Measurements from ENCODE around the gene ZNF580. TPM values are rescaled to one million over a fixed set of nuclear protein-coding genes. Genes with fewer than 3 reads are reported as not detected.

Gene ZNF580
- total and polyA plus RNA-seq, 2 of the 13 experiments (the other 11 are each of a cell fraction or from before 2014, with no cell fraction given) = 4.4 to 6.0 TPM

GRCh38 chr19:55637534-55637933 lies 3.3 kb upstream of the ZNF580 start:
- no peak overlapping the region for H3K9ac ChIP-seq (ENCODE audit: insufficient read depth, low read depth, low read length)
- H3K36me3 ChIP-seq (replicated peaks in 1 of 2; ENCODE audit: control insufficient read depth in 1 of 2, insufficient read depth in 2 of 2, low read length in 2 of 2) = no peaks in the 10 kb centered on the region
- POLR2A ChIA-PET = interaction anchor here (0.7 to 3.3 kb wide), 4 partner anchors 10 to 38 kb away, joined by 3 to 15 read pairs (median 8); partner anchors contain the start of genes FIZ1, U2AF2 and ZNF784
- H3K4me2 ChIP-seq (ENCODE audit: low read depth, low read length) = no peak overlapping the region; the same call in 1 of the 2 replicates
- no peak for DNase-seq (ENCODE audit: low spot score)
- ATAC-seq = no peak
- H3K27me3 ChIP-seq (ENCODE audit: control insufficient read depth in 1 of 2, insufficient read depth in 2 of 2, low read length in 2 of 2) = no peaks in the 10 kb centered on the region; a peak in 1 of 5 replicates
- H4K20me1 ChIP-seq (ENCODE audit: insufficient read depth, low read length) = no peaks in the 10 kb centered on the region
- H2AFZ ChIP-seq (ENCODE audit: low read length) = no peak overlapping the region
- no peak overlapping the region for H3K27ac ChIP-seq (ENCODE audit: extremely low read length, insufficient read depth, low read length)
- in situ Hi-C loops (cut with HindIII; ENCODE audit: extremely low pct_ligation_motif_present, low pct_unique_long_range_greater_than_20kb) = no loop called here
- H3K4me1 ChIP-seq (ENCODE audit: insufficient read depth, low read length) = peaks cover 47% of the 10 kb centered on the region
- peaks cover 33% of the 10 kb centered on the region for H3K79me2 ChIP-seq (ENCODE audit: insufficient read depth, low read length)
- CTCF ChIA-PET (ENCODE audit: low intra/inter-chr PET ratio, low total read pairs) = no interaction called here
- H3K4me3 ChIP-seq (replicated peaks in 1 of 3; ENCODE audit: insufficient read depth in 1 of 3, low read depth in 2 of 3, low read length in 3 of 3) = no peak overlapping the region
- TF ChIP-seq RBFOX2 (IDR thresholded peaks at IDR 0.05; ENCODE audit: low read depth, low read length) (0 out of 2 replicates have a peak, but pooled peaks have one; percentile 21), NPAS2 (CRISPR knock-in tag; IDR thresholded peaks at IDR 0.05; ENCODE audit: borderline replicate concordance) (no peak), DR1 (CRISPR knock-in tag; IDR thresholded peaks at IDR 0.05) (no peak), MIXL1 (CRISPR knock-in tag; IDR thresholded peaks at IDR 0.05) (no peak), STAT5B (CRISPR knock-in tag; IDR thresholded peaks at IDR 0.05) (no peak), EZH2 (conservative IDR thresholded peaks at IDR 0.05; ENCODE audit: low read depth, low read length) (no peak), NR3C1 (CRISPR knock-in tag; IDR thresholded peaks at IDR 0.05) (no peak), ZBTB33 (CRISPR knock-in tag; IDR thresholded peaks at IDR 0.05) (peak; percentile 55; the same call in 1 of the 2 replicates), ZNF549 (CRISPR knock-in tag; IDR thresholded peaks at IDR 0.05) (no peak)
- TF ChIP-seq, protein P1, sequence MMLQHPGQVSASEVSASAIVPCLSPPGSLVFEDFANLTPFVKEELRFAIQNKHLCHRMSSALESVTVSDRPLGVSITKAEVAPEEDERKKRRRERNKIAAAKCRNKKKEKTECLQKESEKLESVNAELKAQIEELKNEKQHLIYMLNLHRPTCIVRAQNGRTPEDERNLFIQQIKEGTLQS (CRISPR knock-in tag; IDR thresholded peaks at IDR 0.05) = no peak
- intact Hi-C loops (cut with micrococcal nuclease; ENCODE audit: unreplicated experiment) = loop anchor here (10.0 kb wide), 1 partner anchor 53 kb away; the partner anchor contains the start of gene ZNF579
- no peak for FAIRE-seq
- BruUV-seq (replicated peaks) = no TSS peak
- H3K9me3 ChIP-seq (ENCODE audit: low read length) = no peaks in the 10 kb centered on the region
- WGBS (ENCODE audit: low lambda C conversion rate) = 76% methylated on average over 8 of the region's 11 CpGs
